SU-DHL-6 (cell line): Measurements from ENCODE around the gene FAM110D.

Source experiments
- H2AFZ ChIP-seq: fragments of 200-600 bp; sonication (generic); 2 replicates; pipeline ENCODE4 v1.6.1; 2014; ENCODE audit warnings: low read depth, mild to moderate bottlenecking, moderate library complexity, mixed read lengths, antibody characterized with exemption, low read length; ENCODE audit not compliant: severe bottlenecking
- H3F3A ChIP-seq: fragments of 200-600 bp; shearing (Covaris generic); 2 replicates; pipeline ENCODE4 v1.6.0; 2016; ENCODE audit warnings: antibody characterized with exemption, mild to moderate bottlenecking; ENCODE audit not compliant: insufficient read depth
- H3K27ac ChIP-seq: fragments of 200-600 bp; sonication (generic); 2 replicates; pipeline ENCODE4 v1.5.1; 2016; ENCODE audit warnings: low read depth, mild to moderate bottlenecking, low read length, moderate library complexity, mixed read lengths
- H3K27me3 ChIP-seq: fragments of 200-600 bp; sonication (generic), shearing (Covaris generic); 2 replicates; pipeline ENCODE4 v1.6.0; 2014; ENCODE audit warnings: mild to moderate bottlenecking, low read length
- H3K36me3 ChIP-seq: fragments of 200-600 bp; sonication (generic); 2 replicates; pipeline ENCODE4 v1.6.1; 2014; ENCODE audit warnings: mild to moderate bottlenecking, low read length, mixed read lengths
- H3K4me2 ChIP-seq: fragments of 300-600, 200-600 bp; shearing (Covaris generic), sonication (generic); 2 replicates; pipeline ENCODE4 v1.6.0; 2014; ENCODE audit warnings: low read length, low read depth, mild to moderate bottlenecking; ENCODE audit not compliant: poor library complexity, severe bottlenecking
- H3K4me3 ChIP-seq: fragments of 200-600 bp; sonication (generic); 2 replicates; pipeline ENCODE4 v1.5.1; 2014; ENCODE audit warnings: antibody characterized with exemption, low read length, mild to moderate bottlenecking, mixed read lengths; ENCODE audit not compliant: insufficient read depth, poor library complexity, severe bottlenecking
- H3K79me2 ChIP-seq: fragments of 200-600 bp; sonication (generic); 2 replicates; pipeline ENCODE4 v1.6.1; 2014; ENCODE audit warnings: mild to moderate bottlenecking, low read length, moderate library complexity; ENCODE audit not compliant: insufficient read depth
- H3K9ac ChIP-seq: fragments of 200-600 bp; sonication (generic); 2 replicates; pipeline ENCODE4 v1.7.0; 2014; ENCODE audit warnings: mild to moderate bottlenecking, low read length
- H3K9me2 ChIP-seq: fragments of 200-600 bp; sonication (generic); replicated peaks from 2 replicates; pipeline ENCODE4 v1.6.1; 2014; ENCODE audit warnings: low read length; ENCODE audit not compliant: insufficient read depth
- H3K9me3 ChIP-seq: fragments of 200-600 bp; sonication (generic); 2 replicates; pipeline ENCODE4 v1.6.1; 2014; ENCODE audit warnings: low read length, mixed read lengths; ENCODE audit not compliant: insufficient read depth
- H4K20me1 ChIP-seq: fragments of 200-600 bp; sonication (generic); 2 replicates; pipeline ENCODE4 v1.6.1; 2014; ENCODE audit warnings: low read depth, mild to moderate bottlenecking, antibody characterized with exemption, low read length, moderate library complexity, mixed read lengths
- CTCF ChIP-seq: fragments of 200-600 bp; sonication (generic); IDR thresholded peaks from one replicate; pipeline ENCODE4 v1.5.1; 2017; ENCODE audit warnings: antibody characterized with exemption, mild to moderate bottlenecking, low read length, moderate library complexity; ENCODE audit not compliant: insufficient read depth, poor library complexity, severe bottlenecking
- EZH2phosphoT487 ChIP-seq: fragments of 200-600 bp; sonication (generic), shearing (Covaris generic); conservative IDR thresholded peaks from 2 replicates; pipeline ENCODE4 v1.6.1; 2018; ENCODE audit warnings: mild to moderate bottlenecking, antibody characterized with exemption, low read length, moderate library complexity, mixed read lengths

FAM110D gene

GRCh38 chr1:26156285-26157038 is 2.4 kb upstream of the FAM110D start:
- no peak for TF ChIP-seq EZH2phosphoT487
- no peak for TF ChIP-seq CTCF
- no peaks in the 10 kb centered on the region for H3F3A ChIP-seq
- no peaks in the 10 kb centered on the region for H3K9me3 ChIP-seq
- H2AFZ ChIP-seq, result no peak overlapping the region
- H3K79me2 ChIP-seq, result no peaks in the 10 kb centered on the region
- H3K27me3 ChIP-seq, result no peaks in the 10 kb centered on the region
- no peak overlapping the region for H3K4me2 ChIP-seq
- no peaks in the 10 kb centered on the region for H4K20me1 ChIP-seq
- H3K4me3 ChIP-seq, result no peak overlapping the region
- no peak overlapping the region for H3K27ac ChIP-seq
- no peak overlapping the region for H3K9ac ChIP-seq
- H3K9me2 ChIP-seq, result no peaks in the 10 kb centered on the region
- no peaks in the 10 kb centered on the region for H3K36me3 ChIP-seq

- H3F3A ChIP-seq, result no peaks in the 10 kb centered on the region
- no peak overlapping the region for H3K4me2 ChIP-seq
- H3K9ac ChIP-seq, result no peak overlapping the region
- no peaks in the 10 kb centered on the region for H3K36me3 ChIP-seq
- no peak overlapping the region for H3K27ac ChIP-seq
- no peak overlapping the region for H2AFZ ChIP-seq
- no peaks in the 10 kb centered on the region for H4K20me1 ChIP-seq
- H3K9me3 ChIP-seq, result no peaks in the 10 kb centered on the region
- no peaks in the 10 kb centered on the region for H3K79me2 ChIP-seq
- H3K27me3 ChIP-seq, result no peaks in the 10 kb centered on the region
- TF ChIP-seq EZH2phosphoT487 (no peak), CTCF (no peak)
- no peaks in the 10 kb centered on the region for H3K9me2 ChIP-seq
- no peak overlapping the region for H3K4me3 ChIP-seq
These were observed 490 bp upstream of the FAM110D start for GRCh38 chr1:26158271-26158907.

GRCh38 chr1:26159743-26160039 is 812 bp downstream of the FAM110D start:
- Histone ChIP-seq H3K36me3 (no peaks in the 10 kb centered on the region), H4K20me1 (no peaks in the 10 kb centered on the region), H3K4me3 (no peak overlapping the region), H2AFZ (no peak overlapping the region), H3K9me3 (no peaks in the 10 kb centered on the region), H3K27ac (no peak overlapping the region), H3K4me2 (no peak overlapping the region), H3K9ac (no peak overlapping the region), H3K9me2 (no peaks in the 10 kb centered on the region), H3F3A (no peaks in the 10 kb centered on the region), H3K27me3 (no peaks in the 10 kb centered on the region), H3K79me2 (no peaks in the 10 kb centered on the region)
- no peak for TF ChIP-seq EZH2phosphoT487
